SK-N-SH (cell line): ENCODE results near the gene SRXN1. TPM values are rescaled to one million over a fixed set of nuclear protein-coding genes. Genes with fewer than 3 reads are reported as not detected.

Source experiments
- CTCF ChIA-PET: fragments of 300-600, 350-600 bp; formaldehyde crosslinking; extraction: SDS; loops from one replicate; lab custom pipeline; 2021; lab: Yijun Ruan, JAX
- POLR2A ChIA-PET: fragments of 350-600 bp; sonication (Branson Sonifier 250); formaldehyde crosslinking; extraction: SDS; loops from one replicate; lab custom pipeline; 2020; ENCODE audit warnings: antibody characterized with exemption, inconsistent platforms; lab: Yijun Ruan, JAX
- DNase-seq: peaks from one replicate; pipeline ENCODE4 v3.0.0; 2012
- H2AFZ ChIP-seq: fragments of 200-600 bp; sonication (generic); 2 replicates; pipeline ENCODE4 v1.8.1; 2016; ENCODE audit warnings: antibody characterized with exemption, mild to moderate bottlenecking, low read depth
- H3F3A ChIP-seq: fragments of 200-600 bp; sonication (generic); replicated peaks from 2 replicates; pipeline ENCODE3; 2016; ENCODE audit warnings: antibody characterized with exemption, mild to moderate bottlenecking; ENCODE audit not compliant: insufficient read depth
- H3K27ac ChIP-seq, 2 experiments: fragments of 200-500 bp in 1 of 2; fragments of 200-600 bp in 1 of 2; sonication (Bioruptor generic) in 1 of 2; sonication (generic), shearing (Covaris generic) in 1 of 2; 2 replicates each; pipeline versions ENCODE4 v1.5.1 to v1.6.1; 2014 to 2016; ENCODE audit warnings: low read depth in 2 of 2, inconsistent platforms in 1 of 2, low read length in 1 of 2, mild to moderate bottlenecking in 1 of 2, mixed read lengths in 1 of 2
- H3K27me3 ChIP-seq: fragments of 200-600 bp; sonication (generic), shearing (Covaris generic); 2 replicates; pipeline ENCODE4 v1.6.1; 2016; ENCODE audit warnings: mixed run types; ENCODE audit not compliant: insufficient read depth
- H3K36me3 ChIP-seq, 2 experiments: fragments of 200-500 bp in 1 of 2; fragments of 200-600 bp in 1 of 2; sonication (Bioruptor generic) in 1 of 2; sonication (generic) in 1 of 2; replicated peaks in 1 of 2; 2 replicates each; pipeline versions ENCODE3 to v1.5.1; 2014 to 2016; ENCODE audit warnings: low read length in 1 of 2, mild to moderate bottlenecking in 1 of 2; ENCODE audit not compliant: insufficient read depth in 2 of 2, control insufficient read depth in 1 of 2
- H3K4me1 ChIP-seq, 2 experiments: fragments of 200-500 bp in 1 of 2; fragments of 200-600 bp in 1 of 2; sonication (Bioruptor generic) in 1 of 2; sonication (generic), shearing (Covaris generic) in 1 of 2; 2 replicates each; pipeline versions ENCODE4 v1.5.1 to v1.6.1; 2014 to 2016; ENCODE audit warnings: low read depth in 1 of 2, low read length in 1 of 2, mixed run types in 1 of 2; ENCODE audit not compliant: insufficient read depth in 2 of 2, control insufficient read depth in 1 of 2
- H3K4me2 ChIP-seq: fragments of 200-600 bp; sonication (generic), shearing (Covaris generic); 2 replicates; pipeline ENCODE4 v1.6.1; 2017; ENCODE audit warnings: mixed run types
- H3K4me3 ChIP-seq, 2 experiments: fragments of 200-500 bp in 1 of 2; fragments of 200-600 bp in 1 of 2; sonication (Bioruptor generic) in 1 of 2; sonication (generic), shearing (Covaris generic) in 1 of 2; 2 replicates each; pipeline versions ENCODE4 v1.5.1 to v1.8.1; 2014 to 2016; ENCODE audit warnings: low read depth in 2 of 2, inconsistent platforms in 1 of 2, low read length in 1 of 2, mild to moderate bottlenecking in 1 of 2, mixed read lengths in 1 of 2, moderate library complexity in 1 of 2
- H3K79me2 ChIP-seq: fragments of 200-600 bp; sonication (generic); 2 replicates; pipeline ENCODE4 v1.8.1; 2017; ENCODE audit warnings: mild to moderate bottlenecking; ENCODE audit not compliant: insufficient read depth
- H3K9ac ChIP-seq: fragments of 200-600 bp; sonication (generic); 2 replicates; pipeline ENCODE4 v1.6.1; 2017; ENCODE audit warnings: mixed run types
- H3K9me2 ChIP-seq: fragments of 200-600 bp; sonication (generic); 2 replicates; pipeline ENCODE4 v1.6.1; 2017; ENCODE audit warnings: mixed run types
- H3K9me3 ChIP-seq: fragments of 200-600 bp; sonication (generic); 2 replicates; pipeline ENCODE4 v1.6.1; 2017; ENCODE audit warnings: mixed run types, mild to moderate bottlenecking, moderate library complexity
- H4K20me1 ChIP-seq: fragments of 200-600 bp; sonication (generic); 2 replicates; pipeline ENCODE4 v1.6.1; 2017; ENCODE audit warnings: mild to moderate bottlenecking, mixed run types; ENCODE audit not compliant: insufficient read depth
- CHD2 ChIP-seq: fragments of 150-350 bp; IDR thresholded peaks from 2 replicates; pipeline ENCODE4 v1.6.1; 2018; ENCODE audit warnings: low read length; ENCODE audit not compliant: partially characterized antibody
- CTCF ChIP-seq: fragments of 200-600 bp; sonication (generic); IDR thresholded peaks from 2 replicates; pipeline ENCODE4 v1.6.1; 2017; ENCODE audit warnings: antibody characterized with exemption, mild to moderate bottlenecking, moderate library complexity
- ELF1 ChIP-seq: IDR thresholded peaks from 2 replicates; pipeline ENCODE4 v1.4.0; 2012
- FOSL2 ChIP-seq: IDR thresholded peaks from 2 replicates; pipeline ENCODE4 v1.4.0; 2012; ENCODE audit warnings: low read depth, mild to moderate bottlenecking, moderate library complexity, borderline replicate concordance
- GABPA ChIP-seq: IDR thresholded peaks from 2 replicates; pipeline ENCODE4 v1.4.0; 2012; ENCODE audit warnings: low read depth, mild to moderate bottlenecking
- GATA2 ChIP-seq: sonication (generic); formaldehyde crosslinking; IDR thresholded peaks from 2 replicates; pipeline ENCODE4 v1.5.0; 2020; ENCODE audit warnings: mild to moderate bottlenecking, missing genetic modification reagents
- MEF2A ChIP-seq: IDR thresholded peaks from 2 replicates; pipeline ENCODE4 v1.4.0; 2012; ENCODE audit warnings: low read depth, borderline replicate concordance
- MXI1 ChIP-seq: IDR thresholded peaks from 2 replicates; pipeline ENCODE4 v1.6.1; 2012; ENCODE audit warnings: mild to moderate bottlenecking, low read depth, low read length, improper control_type of control experiment
- POLR2AphosphoS5 ChIP-seq: IDR thresholded peaks from 2 replicates; pipeline ENCODE4 v1.6.1; 2012; ENCODE audit warnings: low read depth, low read length
- RAD21 ChIP-seq: IDR thresholded peaks from 2 replicates; pipeline ENCODE4 v1.6.1; 2012; ENCODE audit warnings: mild to moderate bottlenecking, low read length
- REST ChIP-seq: IDR thresholded peaks from 2 replicates; pipeline ENCODE4 v1.6.1; 2012; ENCODE audit warnings: mild to moderate bottlenecking, low read depth, low read length, moderate library complexity
- RXRA ChIP-seq: IDR thresholded peaks from 2 replicates; pipeline ENCODE4 v1.4.0; 2012; ENCODE audit warnings: low read depth, mild to moderate bottlenecking, borderline replicate concordance
- SMC3 ChIP-seq: IDR thresholded peaks from 2 replicates; pipeline ENCODE4 v1.6.1; 2012; ENCODE audit warnings: low read depth, low read length, improper control_type of control experiment
- TEAD4 ChIP-seq: IDR thresholded peaks from 2 replicates; pipeline ENCODE4 v1.4.0; 2012; ENCODE audit warnings: mild to moderate bottlenecking, borderline replicate concordance; ENCODE audit not compliant: insufficient read depth
- USF1 ChIP-seq: IDR thresholded peaks from 2 replicates; pipeline ENCODE4 v1.4.0; 2012; ENCODE audit warnings: low read depth, borderline replicate concordance
- USF2 ChIP-seq: fragments of 150-350 bp; IDR thresholded peaks from 2 replicates; pipeline ENCODE4 v1.6.1; 2017; ENCODE audit warnings: antibody characterized with exemption, low read length, low read depth, borderline replicate concordance
- WGBS: methylation state at CpG from one replicate; pipeline ENCODE4 v1.1.6; 2017; ENCODE audit warnings: low lambda C conversion rate; 5-methylcytosine and 5-hydroxymethylcytosine counted together
- polyA plus RNA-seq, 3 experiments: library from polyadenylated mRNA; depleted of rRNA; stranded (reverse); fragments of >200 nt; gene quantifications; 2 replicates each; pipeline ENCODE4 v1.2.3, GENCODE V29; 2012
- TF ChIP-seq, protein P1 (sequence below): IDR thresholded peaks from 2 replicates; pipeline ENCODE4; 2012

The SRXN1 gene
- polyA plus RNA-seq, 1 of the 3 experiments (the other 2 are of a cell fraction): 26.2 TPM

DNA sequence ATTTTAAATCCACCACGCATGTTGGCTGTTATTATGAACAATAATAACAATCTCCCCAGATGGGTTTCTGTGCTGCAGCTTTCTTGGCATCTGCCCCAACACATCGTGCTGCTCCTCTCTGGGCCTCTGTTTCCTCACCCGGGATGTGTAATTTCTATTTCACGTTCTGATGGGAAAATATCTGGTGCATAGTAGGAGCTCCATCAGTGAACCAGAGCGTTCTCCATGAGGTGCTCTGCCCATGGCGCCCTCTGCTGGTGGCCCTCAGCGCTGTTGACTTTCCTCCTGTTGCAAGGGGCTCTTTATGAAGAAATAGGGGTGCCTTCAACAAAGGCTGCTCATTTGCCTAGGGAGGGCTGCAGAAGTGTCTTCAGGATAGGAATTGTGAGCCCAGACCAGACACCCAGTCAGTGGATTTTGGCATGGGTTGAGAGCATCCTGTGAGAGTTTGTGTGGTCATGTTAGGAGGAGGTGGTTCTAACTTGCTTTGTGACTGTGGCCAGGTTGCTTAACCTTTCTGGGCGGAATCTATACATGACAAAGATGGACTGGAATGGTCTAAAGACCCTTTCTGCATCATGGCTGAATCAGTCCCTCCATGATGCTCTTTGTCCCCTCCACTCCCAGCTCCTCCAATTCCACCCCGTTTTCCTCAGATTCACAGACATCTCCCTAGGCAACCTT, 14.5 kb upstream of the SRXN1 start:
- Histone ChIP-seq H4K20me1 (no peaks in the 10 kb centered on the region), H3K36me3 (no peaks in the 10 kb centered on the region), H3K79me2 (no peaks in the 10 kb centered on the region), H3F3A (no peaks in the 10 kb centered on the region), H3K4me2 (no peak overlapping the region), H3K27me3 (no peaks in the 10 kb centered on the region), H3K27ac (no peak overlapping the region), H3K9me3 (no peaks in the 10 kb centered on the region), H3K4me1 (no peaks in the 10 kb centered on the region; a peak in 1 of 4 replicates), H3K4me3 (peak overlapping the region in 1 of 2 experiments; percentile 17; a peak in 1 of 4 replicates), H3K9ac (no peak overlapping the region), H2AFZ (no peak overlapping the region), H3K9me2 (no peaks in the 10 kb centered on the region)
- TF ChIP-seq MXI1 (no peak), RAD21 (peak; percentile 56), SMC3 (peak; percentile 65), CTCF (peak; percentile 86)
- DNase-seq: peak; percentile 79
- ChIA-PET CTCF (interaction anchor here (0.6 to 6.0 kb wide), 41 partner anchors 9 to 127 kb away, joined by 3 to 76 read pairs (median 5); partner anchors contain the start of genes SCRT2 and SRXN1), POLR2A (interaction anchor here (1.9 kb wide), 1 partner anchor 33 kb away, joined by 4 read pairs; no protein-coding TSS in a partner anchor)
- WGBS: 38% methylated on average over 9 of the region's 9 CpGs

DNA sequence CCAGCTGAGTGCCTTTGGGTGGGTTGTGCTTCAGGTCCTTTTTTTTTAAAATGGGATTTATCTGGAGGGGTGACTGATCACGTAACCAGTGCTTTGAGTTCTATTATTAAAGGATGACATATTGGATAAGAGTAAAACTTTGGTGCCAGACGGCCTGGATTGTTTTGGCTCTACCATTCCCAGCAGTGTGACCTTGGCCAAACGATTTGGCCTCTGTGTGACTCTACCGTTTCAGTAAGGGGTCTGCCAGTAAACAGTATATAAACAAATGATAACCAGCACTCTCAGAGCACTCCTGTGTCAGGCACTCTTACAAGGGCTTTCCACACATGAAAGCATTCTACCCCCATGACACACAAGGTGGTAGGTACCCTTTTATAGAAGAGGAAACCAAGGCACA, 13.9 kb upstream of the SRXN1 start:
- no peaks in the 10 kb centered on the region for H4K20me1 ChIP-seq
- POLR2A ChIA-PET: interaction anchor here (1.9 kb wide), 1 partner anchor 33 kb away, joined by 4 read pairs; no protein-coding TSS in a partner anchor

More for the DNA sequence above, 13.9 kb upstream of the SRXN1 start:
- Histone ChIP-seq H3K27ac (no peak overlapping the region), H3K4me2 (no peak overlapping the region), H3K4me3 (no peak overlapping the region), H3K9ac (no peak overlapping the region), H3K9me3 (no peaks in the 10 kb centered on the region), H3F3A (no peaks in the 10 kb centered on the region), H3K79me2 (no peaks in the 10 kb centered on the region), H3K4me1 (no peaks in the 10 kb centered on the region; a peak in 1 of 4 replicates), H3K36me3 (no peaks in the 10 kb centered on the region), H3K9me2 (no peaks in the 10 kb centered on the region), H2AFZ (no peak overlapping the region), H3K27me3 (no peaks in the 10 kb centered on the region)
- 39% methylated on average over 4 of the region's 4 CpGs for WGBS
- TF ChIP-seq GABPA: no peak
- TF ChIP-seq, protein P1, sequence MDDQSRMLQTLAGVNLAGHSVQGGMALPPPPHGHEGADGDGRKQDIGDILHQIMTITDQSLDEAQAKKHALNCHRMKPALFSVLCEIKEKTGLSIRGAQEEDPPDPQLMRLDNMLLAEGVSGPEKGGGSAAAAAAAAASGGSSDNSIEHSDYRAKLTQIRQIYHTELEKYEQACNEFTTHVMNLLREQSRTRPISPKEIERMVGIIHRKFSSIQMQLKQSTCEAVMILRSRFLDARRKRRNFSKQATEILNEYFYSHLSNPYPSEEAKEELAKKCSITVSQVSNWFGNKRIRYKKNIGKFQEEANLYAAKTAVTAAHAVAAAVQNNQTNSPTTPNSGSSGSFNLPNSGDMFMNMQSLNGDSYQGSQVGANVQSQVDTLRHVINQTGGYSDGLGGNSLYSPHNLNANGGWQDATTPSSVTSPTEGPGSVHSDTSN: no peak
- TF ChIP-seq USF2: no peak
- TF ChIP-seq ELF1: no peak
- no peak for TF ChIP-seq GATA2 (CRISPR knock-in tag)
- TF ChIP-seq RXRA: no peak
- TF ChIP-seq MEF2A: no peak
- TF ChIP-seq REST: no peak
- no peak for TF ChIP-seq RAD21
- no peak for TF ChIP-seq FOSL2
- no peak for TF ChIP-seq TEAD4
- TF ChIP-seq CHD2: no peak
- no peak for TF ChIP-seq POLR2AphosphoS5
- TF ChIP-seq USF1: no peak
- TF ChIP-seq SMC3: no peak
- DNase-seq: no peak
- CTCF ChIA-PET: interaction anchor here (0.6 to 6.0 kb wide), 33 partner anchors 9 to 127 kb away, joined by 3 to 76 read pairs (median 7); partner anchors contain the start of genes SCRT2 and SRXN1
